Measurements from ENCODE around the gene CACNA1C.

CACNA1C gene

GRCh38 chr12:2286461-2287131, 233.8 kb downstream of the CACNA1C start:
- no peak for DNase-seq

- DNase-seq = no peak
Observed at GRCh38 chr12:2287151-2287550, 234.4 kb downstream of the CACNA1C start.

- no peak for DNase-seq
Observed at GRCh38 chr12:2287589-2287988, 234.8 kb downstream of the CACNA1C start.

GRCh38 chr12:2288001-2288400, 235.2 kb downstream of the CACNA1C start:
- no peak for DNase-seq

- no peak for DNase-seq
Observed at GRCh38 chr12:2288471-2288870, 235.7 kb downstream of the CACNA1C start.

GRCh38 chr12:2288875-2289274, 236.1 kb downstream of the CACNA1C start:
- no peak for DNase-seq

GRCh38 chr12:2289525-2289924, 236.7 kb downstream of the CACNA1C start:
- no peak for DNase-seq

- no peak for DNase-seq
Observed at GRCh38 chr12:2290091-2290490, 237.3 kb downstream of the CACNA1C start.

- no peak for DNase-seq
Observed at GRCh38 chr12:2290516-2291065, 237.8 kb downstream of the CACNA1C start.

GRCh38 chr12:2291182-2291832, 238.5 kb downstream of the CACNA1C start:
- DNase-seq = peak in 2 of 4 experiments; percentile 4 to 9

GRCh38 chr12:2291947-2292346, 239.2 kb downstream of the CACNA1C start:
- no peak for DNase-seq

GRCh38 chr12:2292560-2292959, 239.8 kb downstream of the CACNA1C start:
- DNase-seq = no peak

- DNase-seq = no peak
Observed at GRCh38 chr12:2294651-2295475, 242.1 kb downstream of the CACNA1C start.

- DNase-seq = no peak
Observed at GRCh38 chr12:2295941-2296461, 243.2 kb downstream of the CACNA1C start.

- DNase-seq = no peak
Observed at GRCh38 chr12:2297004-2297403, 244.2 kb downstream of the CACNA1C start.

- no peak for DNase-seq
Observed at GRCh38 chr12:2297658-2298057, 244.9 kb downstream of the CACNA1C start.

GRCh38 chr12:2298556-2299200, 245.9 kb downstream of the CACNA1C start:
- no peak for DNase-seq

- DNase-seq = no peak
Observed at GRCh38 chr12:2299206-2299605, 246.4 kb downstream of the CACNA1C start.

GRCh38 chr12:2300168-2300567, 247.4 kb downstream of the CACNA1C start:
- DNase-seq = no peak

GRCh38 chr12:2300886-2301285, 248.1 kb downstream of the CACNA1C start:
- no peak for DNase-seq

- no peak for DNase-seq
Observed at GRCh38 chr12:2301531-2302461, 249.0 kb downstream of the CACNA1C start.
